ENCODE measurements around the gene FBP2.

- TF ChIP-seq EZH2phosphoT487 (IDR thresholded peaks at IDR 0.05; ENCODE audit: borderline replicate concordance, low read depth, low read length) (no peak), CTCF (conservative IDR thresholded peaks at IDR 0.05; ENCODE audit: low read length) (no peak)
These were observed 1.7 kb downstream of the FBP2 start for GRCh38 chr9:94591876-94592275.
